ENCODE data around the gene RUNX2. TPM values are rescaled to one million over a fixed set of nuclear protein-coding genes. Genes with fewer than 3 reads are reported as not detected.

Gene RUNX2
- total and polyA plus RNA-seq, 8 donors: 2.5 to 5.9 (median 3.0) TPM

DNA sequence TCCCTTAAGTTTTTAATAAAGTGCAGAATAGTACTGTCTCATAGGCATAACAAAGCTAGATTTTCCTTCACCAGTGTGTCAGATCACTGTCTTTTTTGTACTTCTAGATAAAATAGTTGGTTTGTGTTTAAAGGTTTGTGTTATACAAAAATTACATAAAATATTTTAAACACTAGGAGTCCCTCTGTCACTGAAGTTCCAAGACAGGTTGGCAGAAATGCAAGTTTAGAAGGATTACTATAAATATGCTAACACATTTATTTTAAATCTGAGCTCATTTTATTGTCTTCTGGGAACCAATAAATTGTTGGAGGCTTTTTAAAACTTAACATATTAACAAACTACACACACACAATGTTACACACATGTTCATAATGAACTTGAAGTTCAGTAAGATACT, 30.8 kb upstream of the RUNX2 start:
- H3K4me3 ChIP-seq: no peak overlapping the region
- no peak for ATAC-seq
- H3K27ac ChIP-seq: no peak overlapping the region
- H3K4me1 ChIP-seq: no peaks in the 10 kb centered on the region
- H3K9me3 ChIP-seq: peaks cover 0 to 4% of the 10 kb centered on the region in 2 donors
- intact Hi-C loops (cut with DNase I): no loop called here
- TF ChIP-seq, protein P1, sequence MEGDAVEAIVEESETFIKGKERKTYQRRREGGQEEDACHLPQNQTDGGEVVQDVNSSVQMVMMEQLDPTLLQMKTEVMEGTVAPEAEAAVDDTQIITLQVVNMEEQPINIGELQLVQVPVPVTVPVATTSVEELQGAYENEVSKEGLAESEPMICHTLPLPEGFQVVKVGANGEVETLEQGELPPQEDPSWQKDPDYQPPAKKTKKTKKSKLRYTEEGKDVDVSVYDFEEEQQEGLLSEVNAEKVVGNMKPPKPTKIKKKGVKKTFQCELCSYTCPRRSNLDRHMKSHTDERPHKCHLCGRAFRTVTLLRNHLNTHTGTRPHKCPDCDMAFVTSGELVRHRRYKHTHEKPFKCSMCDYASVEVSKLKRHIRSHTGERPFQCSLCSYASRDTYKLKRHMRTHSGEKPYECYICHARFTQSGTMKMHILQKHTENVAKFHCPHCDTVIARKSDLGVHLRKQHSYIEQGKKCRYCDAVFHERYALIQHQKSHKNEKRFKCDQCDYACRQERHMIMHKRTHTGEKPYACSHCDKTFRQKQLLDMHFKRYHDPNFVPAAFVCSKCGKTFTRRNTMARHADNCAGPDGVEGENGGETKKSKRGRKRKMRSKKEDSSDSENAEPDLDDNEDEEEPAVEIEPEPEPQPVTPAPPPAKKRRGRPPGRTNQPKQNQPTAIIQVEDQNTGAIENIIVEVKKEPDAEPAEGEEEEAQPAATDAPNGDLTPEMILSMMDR (IDR thresholded peaks at IDR 0.05): no peak
- H3K27me3 ChIP-seq: no peaks in the 10 kb centered on the region
- no peaks in the 10 kb centered on the region for H3K36me3 ChIP-seq
- peak in 1 of 4 donors; percentile 1 for DNase-seq

DNA sequence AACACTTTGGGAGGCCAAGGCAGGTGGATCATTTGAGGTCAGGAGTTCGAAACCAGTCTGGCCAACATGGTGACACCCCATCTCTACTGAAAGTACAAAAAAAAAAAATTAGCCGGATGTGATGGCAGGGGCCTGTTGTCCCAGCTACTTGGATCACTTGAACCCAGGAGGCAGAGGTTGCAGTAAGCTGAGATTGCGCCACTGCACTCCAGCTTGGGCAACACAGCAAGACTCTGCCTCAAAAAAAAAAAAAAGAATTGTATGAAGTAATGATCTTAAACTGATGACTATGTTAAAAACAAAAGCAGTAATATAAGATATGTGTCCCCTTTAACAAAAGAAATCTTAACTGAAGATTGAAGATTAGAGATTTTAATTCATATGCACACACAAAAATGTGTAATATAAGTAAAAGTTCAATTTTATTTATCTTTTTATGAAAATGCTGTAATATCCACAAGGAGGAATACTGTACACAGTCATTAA, 29.0 kb upstream of the RUNX2 start:
- intact Hi-C loops (cut with DNase I): no loop called here
- TF ChIP-seq, protein P1 (IDR thresholded peaks at IDR 0.05): no peak

DNA sequence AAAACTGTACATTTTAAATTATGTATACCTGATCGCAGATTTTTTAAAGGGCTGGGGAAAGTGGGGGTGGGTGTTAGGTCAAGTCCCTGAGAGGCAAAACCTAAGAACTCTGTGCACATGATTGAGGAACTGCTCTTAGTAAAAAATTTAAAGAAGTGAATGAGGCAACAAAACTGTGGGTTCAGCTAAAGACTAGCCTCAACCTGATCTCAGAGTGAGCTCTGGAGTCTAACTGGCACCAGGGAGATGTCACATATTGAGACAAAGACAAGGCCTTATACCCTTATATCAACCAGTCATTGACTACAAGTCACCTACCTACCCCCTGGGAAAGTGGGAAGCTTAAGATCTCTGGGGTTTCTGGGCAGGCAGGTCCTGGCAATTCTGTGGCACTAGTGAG, 27.4 kb upstream of the RUNX2 start:
- DNase-seq (no peak), ATAC-seq (no peak)
- H3K4me1 ChIP-seq: no peaks in the 10 kb centered on the region
- TF ChIP-seq, protein P1 (IDR thresholded peaks at IDR 0.05): no peak
- H3K9me3 ChIP-seq: no peaks in the 10 kb centered on the region
- H3K27me3 ChIP-seq: no peaks in the 10 kb centered on the region
- intact Hi-C loops (cut with DNase I): no loop called here
- H3K4me3 ChIP-seq: no peak overlapping the region
- no peaks in the 10 kb centered on the region for H3K36me3 ChIP-seq
- no peak overlapping the region for H3K27ac ChIP-seq

More for the DNA sequence above, 29.0 kb upstream of the RUNX2 start:
- Histone ChIP-seq H3K36me3 (no peaks in the 10 kb centered on the region), H3K9me3 (peaks cover 0 to 4% of the 10 kb centered on the region in 2 donors), H3K27ac (no peak overlapping the region), H3K4me3 (no peak overlapping the region), H3K4me1 (no peaks in the 10 kb centered on the region), H3K27me3 (no peaks in the 10 kb centered on the region)
- no peak for DNase-seq
- no peak for ATAC-seq

DNA sequence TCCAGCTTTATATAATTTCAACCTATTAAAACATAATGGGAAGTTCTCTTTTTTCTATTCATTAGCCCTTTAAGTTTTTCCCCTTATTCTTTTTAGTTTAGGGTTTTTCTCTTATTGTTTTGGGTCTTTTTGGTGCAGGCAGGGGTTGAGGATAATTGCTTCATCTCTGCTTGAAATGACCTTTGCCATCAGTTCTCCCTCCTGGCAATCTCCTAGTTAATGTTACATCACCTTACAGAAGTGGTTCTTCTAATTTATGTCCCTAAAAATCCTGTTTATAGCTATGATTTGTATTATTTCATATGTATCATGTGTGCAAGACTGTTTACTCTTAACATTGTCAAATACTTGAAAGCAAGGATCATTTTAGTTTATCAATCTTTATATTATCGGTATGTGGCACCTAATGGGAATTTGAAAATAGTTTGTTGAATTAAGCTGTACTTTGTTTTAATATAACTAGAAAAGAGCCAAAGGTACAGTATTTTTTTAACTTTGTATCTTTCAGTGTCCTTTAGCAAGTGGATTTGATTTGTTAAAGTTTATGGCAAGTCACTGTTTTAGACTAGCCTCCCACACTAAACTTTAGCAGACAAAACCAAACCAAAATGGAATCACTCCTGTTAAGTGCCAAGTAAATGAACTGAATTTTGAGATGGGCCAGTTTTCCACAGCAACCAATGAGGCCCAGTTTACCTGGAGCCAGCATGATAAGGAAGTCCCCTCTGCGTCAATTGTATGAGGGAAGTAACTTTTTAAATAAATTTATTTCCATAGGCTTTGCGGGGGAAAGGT, 26.6 kb upstream of the RUNX2 start:
- Histone ChIP-seq H3K27ac (no peak overlapping the region), H3K27me3 (no peaks in the 10 kb centered on the region), H3K36me3 (no peaks in the 10 kb centered on the region), H3K4me3 (no peak overlapping the region), H3K4me1 (no peaks in the 10 kb centered on the region), H3K9me3 (peaks cover 0 to 5% of the 10 kb centered on the region in 2 donors)
- ATAC-seq (no peak), DNase-seq (no peak)
- intact Hi-C loops (cut with DNase I): no loop called here
- TF ChIP-seq, protein P1 (IDR thresholded peaks at IDR 0.05): no peak

DNA sequence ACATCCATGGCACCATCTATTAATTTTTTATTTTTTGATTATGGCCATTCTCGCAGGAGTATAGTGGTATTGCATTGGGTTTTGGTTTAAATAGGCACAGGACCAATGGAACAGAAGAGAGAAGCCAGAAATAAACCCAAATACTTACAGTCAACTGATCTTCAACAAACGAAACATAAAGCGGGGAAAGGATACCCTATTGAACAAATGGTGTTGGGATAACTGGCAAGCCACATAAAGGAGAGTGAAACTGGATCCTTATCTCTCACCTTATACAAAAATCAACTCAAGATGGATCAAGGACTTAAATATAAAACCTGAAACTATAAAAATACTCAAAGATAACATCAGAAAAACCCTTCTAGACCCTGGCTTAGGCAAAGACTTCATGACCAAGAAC, 25.3 kb upstream of the RUNX2 start:
- no peaks in the 10 kb centered on the region for H3K4me1 ChIP-seq
- ATAC-seq (no peak), DNase-seq (no peak)
- H3K4me3 ChIP-seq: no peak overlapping the region
- H3K27me3 ChIP-seq: no peaks in the 10 kb centered on the region
- intact Hi-C loops (cut with DNase I): no loop called here
- no peaks in the 10 kb centered on the region for H3K36me3 ChIP-seq
- no peak overlapping the region for H3K27ac ChIP-seq
- peaks cover 0 to 8% of the 10 kb centered on the region in 2 donors for H3K9me3 ChIP-seq
- TF ChIP-seq, protein P1 (IDR thresholded peaks at IDR 0.05): no peak
